Tibial nerve (tissue), 4 donors: ENCODE data around the gene SCAMP4. TPM values are rescaled to one million over a fixed set of nuclear protein-coding genes. Genes with fewer than 3 reads are reported as not detected.

Experiments
- DNase-seq, 2 donors: peaks; one replicate each; pipeline ENCODE4 v3.0.0-alpha.2; 2019; ENCODE audit warnings: low spot score in 2 of 2
- H3K27ac ChIP-seq, 4 donors: fragments of 200-600 bp; sonication (generic) in 3 of 4; one replicate each; pipeline ENCODE4 v1.5.1; 2017 to 2019; ENCODE audit warnings: mild to moderate bottlenecking in 1 of 4
- H3K27me3 ChIP-seq, 2 donors: fragments of 200-600 bp; sonication (generic) in 1 of 2; one replicate each; pipeline versions ENCODE4 v1.5.1 to v1.6.0; 2017 to 2019
- H3K36me3 ChIP-seq, 3 donors: fragments of 200-600 bp; sonication (generic); one replicate each; pipeline ENCODE4 v1.5.1; 2018 to 2019
- H3K4me1 ChIP-seq, 4 donors: fragments of 200-600 bp; sonication (generic) in 3 of 4; one replicate each; pipeline ENCODE4 v1.5.1; 2017 to 2019
- H3K4me3 ChIP-seq, 4 donors: fragments of 200-600 bp; sonication (generic) in 3 of 4; one replicate each; pipeline ENCODE4 v1.5.1; 2017 to 2019; ENCODE audit warnings: mild to moderate bottlenecking in 1 of 4, moderate library complexity in 1 of 4
- H3K9me3 ChIP-seq, 4 donors: fragments of 200-600 bp; sonication (generic) in 3 of 4; one replicate each; pipeline ENCODE4 v1.5.1; 2017 to 2019
- EP300 ChIP-seq, 2 donors: sonication (generic); formaldehyde crosslinking; IDR thresholded peaks; one replicate each; pipeline ENCODE4 v1.6.1; 2017; ENCODE audit warnings: antibody characterized with exemption in 2 of 2, mild to moderate bottlenecking in 1 of 2
- POLR2A ChIP-seq, 2 donors: fragments of 450-650 bp; IDR thresholded peaks; one replicate each; pipeline ENCODE4 v1.6.1; 2017; ENCODE audit warnings: antibody characterized with exemption in 2 of 2, mild to moderate bottlenecking in 2 of 2, moderate library complexity in 2 of 2
- WGBS, 2 donors: methylation state at CpG; one replicate each; pipeline ENCODE4 v1.1.5; 2018; 5-methylcytosine and 5-hydroxymethylcytosine counted together
- total RNA-seq, 4 donors: library from RNA; depleted of rRNA; stranded (reverse); fragments of >200 nt; gene quantifications; one replicate each; pipeline ENCODE4 v1.1.0, GENCODE V29; 2016
- TF ChIP-seq, protein P1 (sequence below), 5 experiments: fragments of 200-600 bp in 3 of 5; fragments of 450-650 bp in 2 of 5; sonication (generic) in 3 of 5; IDR thresholded peaks; one replicate each; pipeline ENCODE4 v1.5.1; 2016 to 2019; ENCODE audit warnings: antibody characterized with exemption in 5 of 5, mild to moderate bottlenecking in 3 of 5, moderate library complexity in 2 of 5

Gene SCAMP4
- total RNA-seq, 4 donors from 2014 or later: 34.7 to 65.7 (median 56.2) TPM

DNA sequence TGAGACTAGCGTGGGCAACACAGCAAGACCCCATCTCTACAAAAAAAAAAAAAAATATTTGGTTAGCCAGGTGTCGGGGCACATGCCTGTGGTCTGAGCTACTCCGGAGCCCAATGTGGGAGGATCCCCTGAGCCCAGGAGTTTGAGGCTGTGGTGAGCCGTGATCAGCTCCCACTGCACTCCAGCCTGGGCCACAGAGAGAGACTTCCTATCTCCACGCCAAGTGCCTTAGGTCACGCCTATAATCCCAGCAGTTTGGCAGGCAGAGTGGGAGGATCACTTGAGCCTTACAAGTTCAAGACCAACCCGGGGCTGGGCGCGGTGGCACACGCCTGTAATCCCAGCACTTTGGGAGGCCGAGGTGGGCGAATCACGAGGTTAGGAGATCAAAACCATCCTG is 8.7 kb upstream of the SCAMP4 start:
- H3K9me3 ChIP-seq: no peaks in the 10 kb centered on the region

DNA sequence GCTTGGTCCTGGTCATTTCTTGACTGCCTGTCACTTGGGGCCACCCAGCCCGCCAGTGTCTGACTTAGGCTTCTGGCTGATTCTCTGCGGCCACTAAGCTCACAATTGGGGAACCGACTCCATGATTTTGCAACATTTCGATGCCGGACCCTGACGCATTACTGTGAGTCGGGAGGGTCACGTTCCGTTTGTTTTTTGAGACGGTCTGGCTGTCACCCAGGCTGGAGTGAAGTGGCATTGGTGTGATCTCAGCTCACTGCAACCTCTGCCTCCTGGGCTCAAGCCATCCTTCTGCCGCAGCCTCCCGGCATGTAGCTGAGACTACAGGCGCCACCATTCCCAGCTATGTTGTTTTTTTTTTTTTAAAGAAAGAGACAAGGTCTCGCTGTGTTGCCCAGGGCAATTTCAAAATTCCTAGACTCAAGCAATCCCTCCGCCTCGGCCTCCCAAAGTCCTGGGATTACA is 3.2 kb upstream of the SCAMP4 start:
- peak; percentile 38 to 46 for DNase-seq

More for the DNA sequence above, 8.7 kb upstream of the SCAMP4 start:
- Histone ChIP-seq H3K4me1 (peaks cover 0 to 20% (median 9%) of the 10 kb centered on the region in 4 donors), H3K27ac (peak overlapping the region in 3 of 4 donors; percentile 64 to 88 (median 70)), H3K4me3 (no peak overlapping the region), H3K36me3 (no peaks in the 10 kb centered on the region), H3K27me3 (no peaks in the 10 kb centered on the region)
- 77 to 84% methylated on average over 13 of the region's 13 CpGs for WGBS, 2 donors
- DNase-seq: no peak
- TF ChIP-seq EP300 (IDR thresholded peaks at IDR 0.05) (no peak), POLR2A (IDR thresholded peaks at IDR 0.05) (no peak)
- TF ChIP-seq, protein P1, sequence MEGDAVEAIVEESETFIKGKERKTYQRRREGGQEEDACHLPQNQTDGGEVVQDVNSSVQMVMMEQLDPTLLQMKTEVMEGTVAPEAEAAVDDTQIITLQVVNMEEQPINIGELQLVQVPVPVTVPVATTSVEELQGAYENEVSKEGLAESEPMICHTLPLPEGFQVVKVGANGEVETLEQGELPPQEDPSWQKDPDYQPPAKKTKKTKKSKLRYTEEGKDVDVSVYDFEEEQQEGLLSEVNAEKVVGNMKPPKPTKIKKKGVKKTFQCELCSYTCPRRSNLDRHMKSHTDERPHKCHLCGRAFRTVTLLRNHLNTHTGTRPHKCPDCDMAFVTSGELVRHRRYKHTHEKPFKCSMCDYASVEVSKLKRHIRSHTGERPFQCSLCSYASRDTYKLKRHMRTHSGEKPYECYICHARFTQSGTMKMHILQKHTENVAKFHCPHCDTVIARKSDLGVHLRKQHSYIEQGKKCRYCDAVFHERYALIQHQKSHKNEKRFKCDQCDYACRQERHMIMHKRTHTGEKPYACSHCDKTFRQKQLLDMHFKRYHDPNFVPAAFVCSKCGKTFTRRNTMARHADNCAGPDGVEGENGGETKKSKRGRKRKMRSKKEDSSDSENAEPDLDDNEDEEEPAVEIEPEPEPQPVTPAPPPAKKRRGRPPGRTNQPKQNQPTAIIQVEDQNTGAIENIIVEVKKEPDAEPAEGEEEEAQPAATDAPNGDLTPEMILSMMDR (IDR thresholded peaks at IDR 0.05): no peak

DNA sequence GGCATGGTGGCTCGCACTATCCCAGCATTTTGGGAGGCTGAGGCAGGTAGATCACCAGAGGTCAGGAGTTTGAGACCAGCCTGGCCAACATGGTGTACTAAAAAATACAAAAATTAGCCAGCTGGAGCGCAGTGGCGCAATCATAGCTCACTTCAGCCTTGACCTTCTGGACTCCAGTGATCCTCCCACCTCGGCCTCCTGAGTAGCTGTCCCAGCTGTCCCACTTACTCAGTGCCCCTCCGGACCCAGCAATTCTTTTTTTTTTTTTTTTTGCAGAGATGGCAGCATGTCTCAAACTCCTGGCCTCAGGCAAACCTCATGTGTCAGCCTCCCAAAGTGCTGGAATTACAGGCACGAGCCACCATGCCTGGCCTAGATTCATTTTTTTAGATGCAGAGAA is 2.3 kb upstream of the SCAMP4 start:
- Histone ChIP-seq H3K9me3 (no peaks in the 10 kb centered on the region), H3K27me3 (no peaks in the 10 kb centered on the region), H3K4me3 (no peak overlapping the region), H3K36me3 (no peaks in the 10 kb centered on the region), H3K4me1 (peaks cover 0 to 38% (median 18%) of the 10 kb centered on the region in 4 donors), H3K27ac (peak overlapping the region in 2 of 4 donors; percentile 54 to 60)
- 68 to 69% methylated on average over 6 of the region's 6 CpGs for WGBS, 2 donors
- TF ChIP-seq, protein P1 (IDR thresholded peaks at IDR 0.05): no peak
- TF ChIP-seq POLR2A (IDR thresholded peaks at IDR 0.05) (no peak), EP300 (IDR thresholded peaks at IDR 0.05) (no peak)
- DNase-seq: no peak

More for the DNA sequence above, 3.2 kb upstream of the SCAMP4 start:
- Histone ChIP-seq H3K27me3 (no peaks in the 10 kb centered on the region), H3K27ac (peak overlapping the region in 3 of 4 donors; percentile 59 to 74 (median 66)), H3K36me3 (no peaks in the 10 kb centered on the region), H3K4me3 (no peak overlapping the region), H3K9me3 (no peaks in the 10 kb centered on the region), H3K4me1 (peaks cover 0 to 38% (median 14%) of the 10 kb centered on the region in 4 donors)
- TF ChIP-seq EP300 (IDR thresholded peaks at IDR 0.05): peak in 1 of 2 donors; percentile 33
- TF ChIP-seq, protein P1 (IDR thresholded peaks at IDR 0.05): no peak
- WGBS, 2 donors: 71 to 87% methylated on average over 16 of the region's 16 CpGs

DNA sequence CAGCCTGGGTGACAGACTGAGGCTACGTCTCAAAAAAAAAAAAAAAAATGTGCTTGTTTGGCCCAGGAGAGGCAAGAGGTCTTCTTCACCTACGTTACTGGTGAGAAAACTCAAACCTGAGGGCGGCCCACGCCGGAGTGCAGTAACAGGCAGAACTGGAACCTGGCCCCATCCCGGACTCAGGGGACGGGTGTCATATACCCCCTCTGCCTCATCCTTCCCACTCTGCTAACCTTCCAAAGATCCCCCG is 414 bp upstream of the SCAMP4 start:
- Histone ChIP-seq H3K9me3 (no peaks in the 10 kb centered on the region), H3K27me3 (no peaks in the 10 kb centered on the region), H3K36me3 (no peaks in the 10 kb centered on the region), H3K4me3 (peak overlapping the region in 1 of 4 donors; percentile 69), H3K4me1 (peaks cover 0 to 50% (median 27%) of the 10 kb centered on the region in 4 donors), H3K27ac (peak overlapping the region in 3 of 4 donors; percentile 65 to 94 (median 92))
- DNase-seq: no peak
- WGBS, 2 donors: 50% methylated on average over 8 of the region's 8 CpGs
- TF ChIP-seq, protein P1 (IDR thresholded peaks at IDR 0.05): no peak
- TF ChIP-seq POLR2A (IDR thresholded peaks at IDR 0.05): no peak
- no peak for TF ChIP-seq EP300 (IDR thresholded peaks at IDR 0.05)

DNA sequence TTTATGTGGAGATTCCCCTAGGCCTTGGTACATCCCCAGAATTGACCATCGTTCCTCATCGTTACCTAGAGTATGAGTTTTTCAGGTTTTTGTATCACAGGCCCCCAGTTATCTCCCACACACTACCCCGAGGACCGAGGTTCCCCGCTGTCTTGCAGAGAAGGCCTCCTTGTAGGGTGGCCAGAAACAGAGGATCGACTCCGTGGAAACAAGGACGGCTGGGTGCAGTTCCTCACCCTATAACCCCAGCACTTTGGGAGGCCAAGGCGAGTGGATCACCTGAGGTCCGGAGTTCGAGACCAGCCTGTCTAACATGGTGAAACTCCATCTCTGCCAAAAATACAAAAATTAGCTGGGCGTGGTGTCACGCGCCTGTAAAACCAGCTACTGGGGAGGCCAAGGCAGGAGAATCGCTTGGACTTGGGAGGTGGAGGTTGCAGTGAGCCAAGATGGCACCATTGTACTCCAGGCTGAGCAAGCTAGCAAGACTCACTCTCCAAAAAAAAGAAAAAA is 720 bp downstream of the SCAMP4 start:
- no peaks in the 10 kb centered on the region for H3K36me3 ChIP-seq
- no peak for TF ChIP-seq EP300 (IDR thresholded peaks at IDR 0.05)
- no peak for TF ChIP-seq POLR2A (IDR thresholded peaks at IDR 0.05)
- TF ChIP-seq, protein P1 (IDR thresholded peaks at IDR 0.05): no peak
- peak overlapping the region; percentile 56 to 77 (median 68) for H3K4me3 ChIP-seq
- H3K27ac ChIP-seq: peak overlapping the region; percentile 81 to 94 (median 88)
- no peak for DNase-seq
- H3K9me3 ChIP-seq: no peaks in the 10 kb centered on the region
- H3K4me1 ChIP-seq: peaks cover 0 to 60% (median 28%) of the 10 kb centered on the region in 4 donors
- WGBS, 2 donors: 79 to 82% methylated on average over 15 of the region's 15 CpGs
- H3K27me3 ChIP-seq: no peaks in the 10 kb centered on the region
